ENCODE data around the gene PPIP5K2. TPM values are rescaled to one million over a fixed set of nuclear protein-coding genes. Genes with fewer than 3 reads are reported as not detected.

The PPIP5K2 gene
- total RNA-seq, 2 experiments from 2014 or later: 50.5 to 59.5 TPM

GRCh38 chr5:103089272-103089671, 30.8 kb upstream of the PPIP5K2 start:
- ChIA-PET POLR2A (interaction anchor here (0.6 kb wide), 1 partner anchor 1620 kb away, joined by 5 read pairs; no protein-coding TSS in a partner anchor), CTCF (no interaction called here)
- no peak overlapping the region for H3K4me3 Mint-ChIP-seq
- TF ChIP-seq CTCF (IDR thresholded peaks at IDR 0.05): no peak
- intact Hi-C loops (cut with micrococcal nuclease): no loop called here
- DNase-seq (no peak), ATAC-seq (no peak)
- H3K4me1 Mint-ChIP-seq (ENCODE audit: low read depth): no peaks in the 10 kb centered on the region
- no peaks in the 10 kb centered on the region for H3K27me3 Mint-ChIP-seq
- H3K9me3 Mint-ChIP-seq: peaks cover 13% of the 10 kb centered on the region
- peaks cover 51% of the 10 kb centered on the region for H3K36me3 Mint-ChIP-seq (ENCODE audit: low read depth)
- no peak overlapping the region for H3K27ac Mint-ChIP-seq

DNA sequence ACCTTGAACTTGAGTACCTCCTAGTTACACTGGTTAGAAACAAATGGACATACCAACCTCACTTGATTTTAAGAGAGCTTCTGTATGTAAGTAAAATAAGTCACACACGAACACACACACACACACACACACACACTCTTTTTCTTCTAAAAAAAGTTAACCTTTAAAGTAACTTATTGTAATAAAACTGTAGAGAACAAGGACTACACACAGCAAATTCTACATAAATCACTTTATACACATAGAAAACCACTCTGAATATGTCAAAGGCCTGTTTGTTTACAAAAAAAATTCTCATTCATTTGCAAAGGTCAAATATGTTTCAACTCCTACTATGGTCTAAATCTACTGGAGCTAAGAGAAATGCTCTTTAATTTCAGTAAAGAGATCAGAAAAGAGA, 29.3 kb upstream of the PPIP5K2 start:
- Mint-ChIP-seq H3K36me3 (ENCODE audit: low read depth) (peaks cover 38% of the 10 kb centered on the region), H3K9me3 (peaks cover 6% of the 10 kb centered on the region), H3K4me1 (ENCODE audit: low read depth) (no peaks in the 10 kb centered on the region), H3K27ac (no peak overlapping the region), H3K4me3 (no peak overlapping the region), H3K27me3 (no peaks in the 10 kb centered on the region)
- intact Hi-C loops (cut with micrococcal nuclease): no loop called here
- TF ChIP-seq CTCF (IDR thresholded peaks at IDR 0.05): no peak
- DNase-seq (no peak), ATAC-seq (no peak)
- ChIA-PET CTCF (interaction anchor here (0.8 to 1.1 kb wide), 2 partner anchors 16 to 48 kb away, joined by 3 to 4 read pairs; no protein-coding TSS in a partner anchor), POLR2A (interaction anchor here (0.6 kb wide), 1 partner anchor 12 kb away, joined by 3 read pairs; no protein-coding TSS in a partner anchor)

GRCh38 chr5:103092676-103093075, 27.4 kb upstream of the PPIP5K2 start:
- no peak overlapping the region for H3K4me3 Mint-ChIP-seq
- intact Hi-C loops (cut with micrococcal nuclease): no loop called here
- ATAC-seq (no peak), DNase-seq (no peak)
- H3K9me3 Mint-ChIP-seq: no peaks in the 10 kb centered on the region
- ChIA-PET CTCF (no interaction called here), POLR2A (no interaction called here)
- H3K36me3 Mint-ChIP-seq (ENCODE audit: low read depth): peaks cover 33% of the 10 kb centered on the region
- H3K27ac Mint-ChIP-seq: no peak overlapping the region
- no peaks in the 10 kb centered on the region for H3K27me3 Mint-ChIP-seq
- TF ChIP-seq CTCF (IDR thresholded peaks at IDR 0.05): no peak
- no peaks in the 10 kb centered on the region for H3K4me1 Mint-ChIP-seq (ENCODE audit: low read depth)

GRCh38 chr5:103093727-103094126, 26.4 kb upstream of the PPIP5K2 start:
- no peak overlapping the region for H3K27ac Mint-ChIP-seq
- POLR2A ChIA-PET: no interaction called here

DNA sequence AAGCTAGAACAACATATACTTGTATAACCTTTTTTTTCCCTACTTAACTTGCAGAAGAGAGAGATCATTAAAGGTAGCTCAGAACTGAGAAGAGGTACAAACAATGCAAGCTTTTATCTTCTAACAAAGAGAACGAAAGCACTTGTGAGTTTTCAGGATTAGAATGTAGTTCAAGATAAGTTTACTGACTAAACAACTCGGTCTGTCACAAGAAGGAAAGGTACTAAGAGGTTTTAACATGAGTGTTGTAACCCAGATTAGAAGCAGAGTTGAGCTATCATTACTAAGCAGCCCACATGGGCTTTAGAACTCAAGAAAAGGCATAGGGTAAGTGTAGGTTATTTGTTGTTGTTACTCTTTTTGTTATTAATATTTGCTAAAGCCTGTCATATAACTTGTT, 25.4 kb upstream of the PPIP5K2 start:
- no peaks in the 10 kb centered on the region for H3K9me3 Mint-ChIP-seq
- DNase-seq: no peak
- no peaks in the 10 kb centered on the region for H3K4me1 Mint-ChIP-seq (ENCODE audit: low read depth)
- H3K4me3 Mint-ChIP-seq: no peak overlapping the region
- H3K36me3 Mint-ChIP-seq (ENCODE audit: low read depth): peaks cover 22% of the 10 kb centered on the region
- POLR2A ChIA-PET: no interaction called here
- H3K27me3 Mint-ChIP-seq: no peaks in the 10 kb centered on the region
- H3K27ac Mint-ChIP-seq: no peak overlapping the region
- ATAC-seq: no peak
- CTCF ChIA-PET: no interaction called here
- no peak for TF ChIP-seq CTCF (IDR thresholded peaks at IDR 0.05)
- intact Hi-C loops (cut with micrococcal nuclease): no loop called here

More at GRCh38 chr5:103093727-103094126, 26.4 kb upstream of the PPIP5K2 start:
- peaks cover 26% of the 10 kb centered on the region for H3K36me3 Mint-ChIP-seq (ENCODE audit: low read depth)
- ATAC-seq (no peak), DNase-seq (no peak)
- H3K4me1 Mint-ChIP-seq (ENCODE audit: low read depth): no peaks in the 10 kb centered on the region
- H3K27me3 Mint-ChIP-seq: no peaks in the 10 kb centered on the region
- CTCF ChIA-PET: no interaction called here
- TF ChIP-seq CTCF (IDR thresholded peaks at IDR 0.05): no peak
- H3K4me3 Mint-ChIP-seq: no peak overlapping the region
- intact Hi-C loops (cut with micrococcal nuclease): no loop called here
- no peaks in the 10 kb centered on the region for H3K9me3 Mint-ChIP-seq

Data from activated CD8-positive, alpha-beta T cell treated with anti-CD3 and anti-CD28 coated beads for 36 hours (primary cell).